HG03025 (cell line): ENCODE data around the gene CSTF2.

Source experiments
- ATAC-seq: cut with Tn5 transposase; IDR thresholded peaks from one replicate; pipeline ENCODE4 v1.9.1; 2021; ENCODE audit warnings: mild to moderate bottlenecking, moderate library complexity; ENCODE audit not compliant: unreplicated experiment, low FRiP score

Gene CSTF2

DNA sequence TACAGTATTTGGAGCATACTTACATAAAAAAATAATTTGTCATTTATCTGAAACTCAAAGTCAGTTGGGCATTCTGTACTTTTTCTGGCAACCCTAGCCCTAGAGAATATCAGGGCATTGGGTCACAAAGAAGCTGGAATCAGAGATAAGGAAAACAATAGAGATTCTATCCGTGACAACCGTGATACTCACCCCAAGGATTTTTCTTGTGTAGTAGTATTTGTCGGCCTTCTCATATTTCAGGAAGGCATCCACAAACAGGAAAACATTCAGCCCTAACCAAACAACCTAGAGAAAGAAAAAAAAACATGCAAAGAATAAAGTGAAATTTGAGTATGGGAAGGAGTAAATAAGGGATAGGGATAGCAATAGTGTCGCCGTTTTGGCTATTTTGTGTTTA is 50.3 kb downstream of the CSTF2 start:
- no peak for ATAC-seq

DNA sequence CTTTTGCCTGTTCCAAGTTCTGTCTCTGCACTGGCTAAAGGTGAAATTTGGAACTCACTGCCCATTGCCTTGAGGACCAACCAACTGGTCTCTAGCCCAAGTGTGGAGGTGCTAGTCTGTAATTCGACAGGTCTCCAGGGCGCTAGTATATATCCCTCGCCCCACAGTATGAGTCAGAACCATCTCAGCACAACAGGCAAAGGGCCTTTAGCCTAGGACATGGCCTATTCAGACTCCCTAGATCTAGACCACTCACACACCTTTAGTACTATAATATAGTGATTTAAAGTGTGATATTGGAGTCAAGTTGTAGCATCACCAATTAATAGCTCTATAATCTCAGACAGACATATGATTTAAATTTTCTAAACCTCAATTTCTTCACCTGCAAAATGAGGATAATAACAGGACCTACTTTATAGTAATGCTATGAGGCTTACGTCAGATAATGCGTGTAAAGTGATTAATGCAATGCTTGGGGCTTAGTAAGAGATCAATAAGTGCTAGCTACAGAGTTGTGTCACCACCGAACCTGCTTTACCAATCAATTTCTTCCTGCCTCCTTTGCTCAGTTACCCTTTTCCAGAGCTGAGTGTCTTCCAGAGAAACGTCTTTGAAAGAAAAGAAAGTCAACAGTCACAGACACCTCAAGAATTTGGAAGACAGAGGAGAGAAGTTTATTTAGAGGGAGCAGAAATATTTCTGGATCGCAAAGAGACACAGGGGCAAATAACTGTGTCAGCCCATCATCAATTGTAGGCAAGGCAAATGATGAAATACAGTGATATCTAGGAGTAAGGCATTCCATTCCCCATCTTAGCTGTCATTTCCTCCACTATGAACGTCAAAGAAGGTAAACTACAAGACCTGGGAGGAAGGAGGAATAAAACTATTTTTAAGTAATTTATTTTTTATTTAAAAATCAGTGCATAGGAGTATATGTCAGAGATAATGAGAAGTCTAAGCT is 51.7 kb downstream of the CSTF2 start:
- no peak for ATAC-seq

DNA sequence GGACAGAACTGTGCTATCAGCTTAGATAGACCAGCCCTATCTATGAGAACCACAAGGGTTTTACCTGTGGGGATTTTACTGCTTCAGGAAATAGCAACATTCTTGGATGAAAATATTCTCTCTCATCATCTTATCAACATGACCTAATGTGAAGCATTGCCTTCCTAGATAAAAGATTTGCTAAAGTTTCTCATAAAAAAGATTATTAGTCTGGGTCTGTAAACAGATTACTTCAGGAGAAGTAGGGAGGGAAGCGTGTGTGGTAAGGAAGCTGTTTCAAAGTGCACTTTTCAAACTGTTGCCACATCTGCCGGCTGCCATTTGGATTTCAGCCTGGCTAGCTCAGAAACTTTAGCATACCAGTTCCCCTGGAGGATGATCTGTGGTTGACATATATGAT is 54.1 kb downstream of the CSTF2 start, which contains the start of gene NOX1:
NOX1 (minus strand) TSS at position 35 of the 400 bp plus-strand sequence. CDS start 220 bp downstream, outside the sequence.
- ATAC-seq, result no peak

DNA sequence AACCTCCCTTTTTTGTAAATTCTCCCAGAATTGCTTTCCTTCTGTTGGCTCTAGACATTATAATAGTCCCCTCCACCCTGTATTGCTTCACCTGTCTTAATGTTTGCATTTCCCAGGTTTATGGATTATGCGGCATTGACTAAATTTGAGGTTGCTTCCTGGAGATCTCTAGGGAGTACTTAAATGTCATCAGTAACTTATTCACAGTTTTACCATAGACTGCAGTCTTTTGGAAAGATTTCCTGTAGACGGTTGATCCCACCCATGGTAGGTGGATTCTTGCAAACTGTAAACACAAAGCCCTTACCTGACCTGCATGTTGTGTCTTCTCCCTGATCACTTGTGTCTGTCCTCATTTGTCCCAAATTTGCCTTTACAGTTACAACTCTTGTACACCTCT is 60.2 kb downstream of the CSTF2 start:
- no peak for ATAC-seq

DNA sequence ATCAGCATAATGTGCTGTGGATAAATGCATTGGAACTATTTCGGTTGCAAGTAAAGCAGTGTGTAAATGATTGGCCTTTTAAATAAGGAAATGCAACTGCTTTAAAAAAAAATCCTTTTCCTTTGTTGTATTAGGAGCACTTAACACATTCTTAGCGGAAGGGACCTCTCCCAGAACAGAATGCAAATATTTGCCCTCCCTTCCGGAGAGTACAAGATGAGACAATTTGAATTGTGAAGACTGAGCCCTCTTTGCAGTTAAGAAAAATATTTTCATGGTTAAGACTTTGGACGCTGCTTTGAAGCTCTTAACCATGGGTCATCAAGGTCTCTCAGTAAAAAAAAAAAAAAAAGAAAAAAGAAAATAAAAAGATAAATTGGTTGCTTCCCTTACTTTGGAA is 63.5 kb downstream of the CSTF2 start:
- ATAC-seq, result no peak
